Common myeloid progenitor, CD34-positive (primary cell): Measurements from ENCODE around the gene C11orf71.

Experiments used
- CTCF ChIA-PET: fragments of 350-600 bp; sonication (Branson Sonifier 250); formaldehyde crosslinking; loops from one replicate; lab custom pipeline; 2021; ENCODE audit warnings: antibody characterized with exemption; lab: Charles Lee
- POLR2A ChIA-PET: fragments of 350-600 bp; sonication (Branson Sonifier 250); formaldehyde crosslinking; loops from one replicate; lab custom pipeline; 2021; ENCODE audit warnings: antibody characterized with exemption; lab: Charles Lee
- DNase-seq, 3 donors: peaks; one replicate each; pipeline versions ENCODE4 v3.0.0 to v3.0.0-alpha.2; 2013
- H3K27ac ChIP-seq, 2 experiments: 1 replicate in 1 of 2; 2 replicates in 1 of 2; pipeline ENCODE4 v1.7.0; 2013; ENCODE audit warnings: inconsistent platforms in 2 of 2, low read length in 2 of 2, mild to moderate bottlenecking in 2 of 2, low read depth in 1 of 2, moderate library complexity in 1 of 2; ENCODE audit not compliant: severe bottlenecking in 2 of 2, insufficient read depth in 1 of 2, poor library complexity in 1 of 2
- H3K27me3 ChIP-seq, 5 experiments: replicated peaks in 2 of 5; 1 replicate in 3 of 5; 2 replicates in 2 of 5; pipeline versions ENCODE4 v1.6.1 to v1.7.0; 2013; ENCODE audit warnings: low read length in 4 of 5, mild to moderate bottlenecking in 2 of 5, moderate library complexity in 2 of 5, inconsistent platforms in 1 of 5; ENCODE audit not compliant: insufficient read depth in 5 of 5, control insufficient read depth in 4 of 5
- H3K36me3 ChIP-seq, 4 experiments: 1 replicate in 2 of 4; 2 replicates in 2 of 4; pipeline versions ENCODE4 v1.6.1 to v1.7.0; 2013; ENCODE audit warnings: low read length in 3 of 4, control low read depth in 1 of 4, mild to moderate bottlenecking in 1 of 4; ENCODE audit not compliant: control insufficient read depth in 4 of 4, insufficient read depth in 4 of 4
- H3K4me1 ChIP-seq, 4 experiments: 1 replicate in 3 of 4; 2 replicates in 1 of 4; pipeline versions ENCODE4 v1.6.1 to v1.7.1; 2013; ENCODE audit warnings: low read length in 3 of 4, mild to moderate bottlenecking in 3 of 4, control low read depth in 1 of 4, inconsistent platforms in 1 of 4, moderate library complexity in 1 of 4; ENCODE audit not compliant: control insufficient read depth in 4 of 4, insufficient read depth in 4 of 4; ENCODE audit errors: control extremely low read depth in 1 of 4
- H3K4me3 ChIP-seq, 7 experiments: 1 replicate in 4 of 7; 2 replicates in 3 of 7; pipeline versions ENCODE4 v1.5.1 to v1.7.0; 2013; ENCODE audit warnings: mild to moderate bottlenecking in 7 of 7, low read length in 6 of 7, moderate library complexity in 6 of 7, inconsistent platforms in 2 of 7, low read depth in 2 of 7, control low read depth in 1 of 7; ENCODE audit not compliant: insufficient read depth in 4 of 7, control insufficient read depth in 1 of 7; ENCODE audit errors: extremely low read depth in 1 of 7
- H3K9me3 ChIP-seq, 5 experiments: 1 replicate in 4 of 5; 2 replicates in 1 of 5; pipeline versions ENCODE4 v1.6.1 to v1.7.1; 2013; ENCODE audit warnings: low read length in 4 of 5, mild to moderate bottlenecking in 2 of 5, inconsistent platforms in 1 of 5, low read depth in 1 of 5, moderate library complexity in 1 of 5; ENCODE audit not compliant: control insufficient read depth in 4 of 5, insufficient read depth in 2 of 5; ENCODE audit errors: control extremely low read depth in 1 of 5
- WGBS: methylation state at CpG from one replicate; pipeline ENCODE4 v1.1.5; 2013; ENCODE audit not compliant: insufficient coverage; 5-methylcytosine and 5-hydroxymethylcytosine counted together

The C11orf71 gene

DNA sequence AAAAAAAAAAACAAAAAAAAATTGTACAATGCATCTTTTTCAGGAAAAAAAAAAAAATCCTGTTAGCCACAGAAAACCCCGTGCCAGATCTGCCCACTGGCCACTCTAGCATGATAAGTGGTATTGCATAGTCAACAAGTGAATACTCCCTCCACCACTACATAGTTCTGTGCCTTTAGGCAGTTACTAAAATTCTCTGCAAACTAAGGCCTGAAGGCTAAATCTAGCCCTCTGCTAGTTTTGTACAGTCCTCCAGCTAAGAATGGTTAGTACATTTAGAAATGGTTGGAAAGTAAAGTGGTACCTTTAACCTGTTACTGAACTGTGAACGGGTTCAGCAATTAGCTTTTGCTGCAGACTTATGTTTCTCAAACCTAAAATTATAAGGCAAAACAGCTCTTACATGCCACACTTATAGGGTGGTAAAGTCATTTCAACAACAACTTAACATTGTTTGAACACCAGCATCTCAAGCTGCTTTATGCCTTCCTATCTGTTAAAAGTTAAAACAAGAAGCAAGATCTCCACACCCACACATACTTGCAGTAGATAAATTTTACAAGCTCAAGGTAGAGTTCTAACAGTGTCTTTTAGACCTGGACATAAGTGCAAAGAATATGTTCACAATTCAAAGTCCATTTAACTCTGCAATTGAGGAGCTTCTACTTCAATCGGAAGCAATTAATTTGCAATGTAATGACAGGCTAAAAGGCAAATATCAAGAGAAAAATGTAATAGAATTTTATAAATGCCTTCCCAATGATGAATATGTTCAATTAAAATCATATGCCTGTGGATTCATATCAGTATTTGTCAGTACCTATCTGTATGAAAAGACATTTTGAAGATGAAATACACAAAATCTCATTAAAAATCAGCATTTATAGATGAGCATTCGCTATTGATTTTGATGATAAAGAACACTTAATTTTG, 7.3 kb downstream of the C11orf71 start:
- CTCF ChIA-PET = interaction anchor here (1.0 to 2.0 kb wide), 3 partner anchors 12 to 41 kb away, joined by 3 to 5 read pairs (median 4); no protein-coding TSS in a partner anchor
- DNase-seq = no peak
- WGBS = 100% methylated on average over 1 of the region's 4 CpGs
- H3K27me3 ChIP-seq = peaks cover 0 to 3% (median 0%) of the 10 kb centered on the region in 5 experiments
- H3K4me3 ChIP-seq = no peak overlapping the region
- H3K36me3 ChIP-seq = no peaks in the 10 kb centered on the region
- H3K27ac ChIP-seq = no peak overlapping the region
- POLR2A ChIA-PET = no interaction called here
- no peaks in the 10 kb centered on the region for H3K9me3 ChIP-seq
- H3K4me1 ChIP-seq = peaks cover 2 to 10% (median 3%) of the 10 kb centered on the region in 4 experiments

GRCh38 chr11:114386545-114386944, 13.8 kb downstream of the C11orf71 start:
- no CpG with 5 or more reads among the region's 1 CpG for WGBS
- ChIA-PET CTCF (no interaction called here), POLR2A (interaction anchor here (0.6 kb wide), 1 partner anchor 439 kb away, joined by 3 read pairs; no protein-coding TSS in a partner anchor)

DNA sequence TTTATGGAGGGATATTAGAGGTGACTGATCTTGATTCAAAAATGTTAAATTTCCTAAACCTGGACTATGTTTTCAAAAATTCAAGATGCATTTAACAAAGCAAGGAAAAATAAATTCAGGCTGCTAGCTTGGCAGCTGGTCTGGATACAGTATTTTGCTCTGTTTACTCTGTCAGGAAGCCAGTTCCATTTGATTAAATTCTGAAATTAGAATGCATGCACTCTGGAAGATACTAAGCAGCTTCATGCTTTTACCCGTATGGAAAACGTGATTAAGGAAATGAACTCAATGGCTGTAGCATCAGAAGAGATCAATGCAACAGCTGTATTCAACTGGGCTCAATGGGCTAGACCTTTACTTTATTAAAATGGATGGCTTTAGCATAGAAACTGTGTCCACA, 14.2 kb downstream of the C11orf71 start:
- H3K36me3 ChIP-seq = no peaks in the 10 kb centered on the region
- ChIA-PET POLR2A (interaction anchor here (0.6 kb wide), 1 partner anchor 438 kb away, joined by 3 read pairs; no protein-coding TSS in a partner anchor), CTCF (no interaction called here)
- H3K4me3 ChIP-seq = no peak overlapping the region
- H3K27me3 ChIP-seq = no peaks in the 10 kb centered on the region
- 96% methylated on average over 2 of the region's 2 CpGs for WGBS
- no peak overlapping the region for H3K27ac ChIP-seq
- H3K9me3 ChIP-seq = peaks cover 0 to 3% (median 0%) of the 10 kb centered on the region in 5 experiments
- no peaks in the 10 kb centered on the region for H3K4me1 ChIP-seq
- DNase-seq = no peak

More at GRCh38 chr11:114386545-114386944, 13.8 kb downstream of the C11orf71 start:
- DNase-seq = no peak
- Histone ChIP-seq H3K27ac (no peak overlapping the region), H3K4me3 (no peak overlapping the region), H3K27me3 (no peaks in the 10 kb centered on the region), H3K4me1 (no peaks in the 10 kb centered on the region), H3K9me3 (peaks cover 0 to 3% (median 0%) of the 10 kb centered on the region in 5 experiments), H3K36me3 (no peaks in the 10 kb centered on the region)

- CTCF ChIA-PET = no interaction called here
- H3K27me3 ChIP-seq = peaks cover 0 to 3% (median 0%) of the 10 kb centered on the region in 5 experiments
- no peaks in the 10 kb centered on the region for H3K4me1 ChIP-seq
- no peak for DNase-seq
- no peak overlapping the region for H3K27ac ChIP-seq
- no peaks in the 10 kb centered on the region for H3K36me3 ChIP-seq
- H3K4me3 ChIP-seq = no peak overlapping the region
- peaks cover 0 to 3% (median 0%) of the 10 kb centered on the region in 5 experiments for H3K9me3 ChIP-seq
- POLR2A ChIA-PET = no interaction called here
- 100% methylated on average over 1 of the region's 1 CpG for WGBS
Observed at GRCh38 chr11:114384487-114384886, 15.8 kb downstream of the C11orf71 start.

- POLR2A ChIA-PET = no interaction called here
- H3K4me3 ChIP-seq = no peak overlapping the region
- H3K4me1 ChIP-seq = no peaks in the 10 kb centered on the region
- no peak overlapping the region for H3K27ac ChIP-seq
- no peak for DNase-seq
- peaks cover 0 to 8% (median 2%) of the 10 kb centered on the region in 5 experiments for H3K27me3 ChIP-seq
- no CpG with 5 or more reads among the region's 3 CpGs for WGBS
- no peaks in the 10 kb centered on the region for H3K36me3 ChIP-seq
- CTCF ChIA-PET = no interaction called here
- H3K9me3 ChIP-seq = peaks cover 0 to 3% (median 0%) of the 10 kb centered on the region in 5 experiments
Observed at GRCh38 chr11:114382509-114382908, 17.8 kb downstream of the C11orf71 start.

GRCh38 chr11:114379394-114380069, 20.8 kb downstream of the C11orf71 start:
- no peak for DNase-seq
- 93% methylated on average over 5 of the region's 5 CpGs for WGBS
- POLR2A ChIA-PET = no interaction called here
- Histone ChIP-seq H3K36me3 (no peaks in the 10 kb centered on the region), H3K9me3 (peaks cover 0 to under 1% (median 0%) of the 10 kb centered on the region in 5 experiments), H3K27ac (no peak overlapping the region), H3K27me3 (peaks cover 0 to 17% (median 2%) of the 10 kb centered on the region in 5 experiments), H3K4me1 (no peaks in the 10 kb centered on the region), H3K4me3 (no peak overlapping the region)
- CTCF ChIA-PET = interaction anchor here (1.0 kb wide), 1 partner anchor 10 kb away, joined by 3 read pairs; no protein-coding TSS in a partner anchor
